ENCODE results near the gene DBR1. TPM values are rescaled to one million over a fixed set of nuclear protein-coding genes. Genes with fewer than 3 reads are reported as not detected.
A peak's percentile ranks its signal among the peaks of the same experiment; 100 is the strongest.

The DBR1 gene
- total RNA-seq, 5 donors from 2014 or later (not counting 1 experiment from before 2014, with no cell fraction given) = 13.1 to 32.2 (median 27.2) TPM

- peaks cover 0 to 5% of the 10 kb centered on the region in 2 experiments for H3K4me1 ChIP-seq (ENCODE audit: control insufficient read depth in 1 of 2, extremely low read depth in 1 of 2, insufficient read depth in 2 of 2, low read length in 2 of 2)
- H3K27me3 ChIP-seq (replicated peaks in 1 of 2; ENCODE audit: control insufficient read depth in 2 of 2, extremely low read depth in 1 of 2, insufficient read depth in 2 of 2, low read length in 1 of 2) = no peaks in the 10 kb centered on the region
- peaks cover 71 to 81% (median 78%) of the 10 kb centered on the region in 3 donors for H3K4me1 Mint-ChIP-seq
- peaks cover 0 to 5% of the 10 kb centered on the region in 2 donors for H3K36me3 ChIP-seq (ENCODE audit: control insufficient read depth in 2 of 2, extremely low read depth in 1 of 2, insufficient read depth in 1 of 2, low read length in 1 of 2)
- no peak overlapping the region for H3K27ac ChIP-seq (ENCODE audit: low read length)
- H3K4me3 ChIP-seq (ENCODE audit: control insufficient read depth in 1 of 2, extremely low read depth in 1 of 2, low read length in 1 of 2) = no peak overlapping the region
- H3K27ac Mint-ChIP-seq = no peak overlapping the region
- H3K36me3 Mint-ChIP-seq = peaks cover 25% of the 10 kb centered on the region
- POLR2A ChIA-PET = no interaction called here
- DNase-seq = no peak
- no peaks in the 10 kb centered on the region for H3K9me3 ChIP-seq
- no peak overlapping the region for H3K4me3 Mint-ChIP-seq
- no peaks in the 10 kb centered on the region for H3K27me3 Mint-ChIP-seq
- ATAC-seq (replicated peaks in 1 of 4) = no peak
- WGBS (ENCODE audit: insufficient coverage) = no CpG with 5 or more reads among the region's 1 CpG
- CTCF ChIA-PET = no interaction called here
- H3K9me3 Mint-ChIP-seq = no peaks in the 10 kb centered on the region
Measured at GRCh38 chr3:138200424-138200823, 25.7 kb upstream of the DBR1 start.

GRCh38 chr3:138199851-138200250 is 25.1 kb upstream of the DBR1 start:
- H3K9me3 Mint-ChIP-seq = no peaks in the 10 kb centered on the region
- no peak for ATAC-seq (replicated peaks in 1 of 4)
- H3K27me3 Mint-ChIP-seq = no peaks in the 10 kb centered on the region
- CTCF ChIA-PET = no interaction called here
- no peak overlapping the region for H3K4me3 Mint-ChIP-seq
- no peak overlapping the region for H3K4me3 ChIP-seq (ENCODE audit: control insufficient read depth in 1 of 2, extremely low read depth in 1 of 2, low read length in 1 of 2)
- H3K9me3 ChIP-seq = no peaks in the 10 kb centered on the region
- H3K4me1 Mint-ChIP-seq = peaks cover 69 to 78% (median 74%) of the 10 kb centered on the region in 3 donors
- no peak overlapping the region for H3K27ac Mint-ChIP-seq
- DNase-seq = no peak
- H3K27ac ChIP-seq (ENCODE audit: low read length) = no peak overlapping the region
- peaks cover 23% of the 10 kb centered on the region for H3K36me3 Mint-ChIP-seq
- H3K4me1 ChIP-seq (ENCODE audit: control insufficient read depth in 1 of 2, extremely low read depth in 1 of 2, insufficient read depth in 2 of 2, low read length in 2 of 2) = peaks cover 0 to 5% of the 10 kb centered on the region in 2 experiments
- no CpG with 5 or more reads among the region's 2 CpGs for WGBS (ENCODE audit: insufficient coverage)
- H3K27me3 ChIP-seq (replicated peaks in 1 of 2; ENCODE audit: control insufficient read depth in 2 of 2, extremely low read depth in 1 of 2, insufficient read depth in 2 of 2, low read length in 1 of 2) = no peaks in the 10 kb centered on the region
- H3K36me3 ChIP-seq (ENCODE audit: control insufficient read depth in 2 of 2, extremely low read depth in 1 of 2, insufficient read depth in 1 of 2, low read length in 1 of 2) = peaks cover 0 to 5% of the 10 kb centered on the region in 2 donors
- POLR2A ChIA-PET = no interaction called here

GRCh38 chr3:138197524-138197923 is 22.8 kb upstream of the DBR1 start:
- Histone ChIP-seq H3K27me3 (replicated peaks in 1 of 2; ENCODE audit: control insufficient read depth in 2 of 2, extremely low read depth in 1 of 2, insufficient read depth in 2 of 2, low read length in 1 of 2) (no peaks in the 10 kb centered on the region), H3K36me3 (ENCODE audit: control insufficient read depth in 2 of 2, extremely low read depth in 1 of 2, insufficient read depth in 1 of 2, low read length in 1 of 2) (peaks cover 0 to 5% of the 10 kb centered on the region in 2 donors), H3K4me3 (ENCODE audit: control insufficient read depth in 1 of 2, extremely low read depth in 1 of 2, low read length in 1 of 2) (no peak overlapping the region), H3K4me1 (ENCODE audit: control insufficient read depth in 1 of 2, extremely low read depth in 1 of 2, insufficient read depth in 2 of 2, low read length in 2 of 2) (no peaks in the 10 kb centered on the region), H3K9me3 (no peaks in the 10 kb centered on the region), H3K27ac (ENCODE audit: low read length) (no peak overlapping the region)
- Mint-ChIP-seq H3K36me3 (peaks cover 15% of the 10 kb centered on the region), H3K4me3 (no peak overlapping the region), H3K27ac (no peak overlapping the region), H3K27me3 (no peaks in the 10 kb centered on the region), H3K4me1 (peaks cover 54 to 61% (median 55%) of the 10 kb centered on the region in 3 donors), H3K9me3 (no peaks in the 10 kb centered on the region)
- ChIA-PET CTCF (no interaction called here), POLR2A (interaction anchor here in 1 of 2 donors (1.6 kb wide), 1 partner anchor 11 kb away, joined by 4 read pairs; no protein-coding TSS in a partner anchor)
- no peak for ATAC-seq (replicated peaks in 1 of 4)
- WGBS (ENCODE audit: insufficient coverage) = no CpG with 5 or more reads among the region's 1 CpG
- DNase-seq = no peak

- Mint-ChIP-seq H3K4me3 (no peak overlapping the region), H3K36me3 (peaks cover 15% of the 10 kb centered on the region), H3K9me3 (no peaks in the 10 kb centered on the region), H3K4me1 (peaks cover 51 to 59% (median 55%) of the 10 kb centered on the region in 3 donors), H3K27ac (no peak overlapping the region), H3K27me3 (no peaks in the 10 kb centered on the region)
- no peak for ATAC-seq (replicated peaks in 1 of 4)
- ChIA-PET POLR2A (interaction anchor here in 1 of 2 donors (1.6 kb wide), 1 partner anchor 11 kb away, joined by 4 read pairs; no protein-coding TSS in a partner anchor), CTCF (interaction anchor here in 1 of 2 donors (0.6 kb wide), 1 partner anchor 17 kb away, joined by 3 read pairs; no protein-coding TSS in a partner anchor)
- no peaks in the 10 kb centered on the region for H3K27me3 ChIP-seq (replicated peaks in 1 of 2; ENCODE audit: control insufficient read depth in 2 of 2, extremely low read depth in 1 of 2, insufficient read depth in 2 of 2, low read length in 1 of 2)
- no peak overlapping the region for H3K4me3 ChIP-seq (ENCODE audit: control insufficient read depth in 1 of 2, extremely low read depth in 1 of 2, low read length in 1 of 2)
- 98% methylated on average over 4 of the region's 5 CpGs for WGBS (ENCODE audit: insufficient coverage)
- H3K36me3 ChIP-seq (ENCODE audit: control insufficient read depth in 2 of 2, extremely low read depth in 1 of 2, insufficient read depth in 1 of 2, low read length in 1 of 2) = peaks cover 0 to 5% of the 10 kb centered on the region in 2 donors
- H3K9me3 ChIP-seq = no peaks in the 10 kb centered on the region
- H3K4me1 ChIP-seq (ENCODE audit: control insufficient read depth in 1 of 2, extremely low read depth in 1 of 2, insufficient read depth in 2 of 2, low read length in 2 of 2) = no peaks in the 10 kb centered on the region
- no peak overlapping the region for H3K27ac ChIP-seq (ENCODE audit: low read length)
- DNase-seq = peak in 1 of 35 experiments; percentile 7
Measured at GRCh38 chr3:138197058-138197457, 22.3 kb upstream of the DBR1 start.

GRCh38 chr3:138196023-138196422 is 21.3 kb upstream of the DBR1 start:
- H3K4me1 Mint-ChIP-seq = peaks cover 52 to 57% (median 55%) of the 10 kb centered on the region in 3 donors

GRCh38 chr3:138195481-138195880 is 20.8 kb upstream of the DBR1 start:
- no CpG with 5 or more reads among the region's 2 CpGs for WGBS (ENCODE audit: insufficient coverage)
- Histone ChIP-seq H3K4me3 (ENCODE audit: control insufficient read depth in 1 of 2, extremely low read depth in 1 of 2, low read length in 1 of 2) (no peak overlapping the region), H3K27me3 (replicated peaks in 1 of 2; ENCODE audit: control insufficient read depth in 2 of 2, extremely low read depth in 1 of 2, insufficient read depth in 2 of 2, low read length in 1 of 2) (no peaks in the 10 kb centered on the region), H3K27ac (ENCODE audit: low read length) (no peak overlapping the region), H3K4me1 (ENCODE audit: control insufficient read depth in 1 of 2, extremely low read depth in 1 of 2, insufficient read depth in 2 of 2, low read length in 2 of 2) (no peaks in the 10 kb centered on the region), H3K9me3 (no peaks in the 10 kb centered on the region), H3K36me3 (ENCODE audit: control insufficient read depth in 2 of 2, extremely low read depth in 1 of 2, insufficient read depth in 1 of 2, low read length in 1 of 2) (peaks cover 0 to 7% of the 10 kb centered on the region in 2 donors)
- POLR2A ChIA-PET = no interaction called here
- Mint-ChIP-seq H3K27ac (no peak overlapping the region), H3K9me3 (no peaks in the 10 kb centered on the region), H3K4me1 (peaks cover 52 to 59% (median 57%) of the 10 kb centered on the region in 3 donors), H3K36me3 (peaks cover 18% of the 10 kb centered on the region), H3K4me3 (no peak overlapping the region), H3K27me3 (no peaks in the 10 kb centered on the region)
- CTCF ChIA-PET = no interaction called here
- ATAC-seq (replicated peaks in 1 of 4) (no peak), DNase-seq (no peak)

More at GRCh38 chr3:138196023-138196422, 21.3 kb upstream of the DBR1 start:
- Mint-ChIP-seq H3K4me3 (no peak overlapping the region), H3K27ac (no peak overlapping the region), H3K36me3 (peaks cover 15% of the 10 kb centered on the region), H3K27me3 (no peaks in the 10 kb centered on the region), H3K9me3 (no peaks in the 10 kb centered on the region)
- Histone ChIP-seq H3K27me3 (replicated peaks in 1 of 2; ENCODE audit: control insufficient read depth in 2 of 2, extremely low read depth in 1 of 2, insufficient read depth in 2 of 2, low read length in 1 of 2) (no peaks in the 10 kb centered on the region), H3K4me1 (ENCODE audit: control insufficient read depth in 1 of 2, extremely low read depth in 1 of 2, insufficient read depth in 2 of 2, low read length in 2 of 2) (no peaks in the 10 kb centered on the region), H3K9me3 (no peaks in the 10 kb centered on the region), H3K27ac (ENCODE audit: low read length) (no peak overlapping the region), H3K36me3 (ENCODE audit: control insufficient read depth in 2 of 2, extremely low read depth in 1 of 2, insufficient read depth in 1 of 2, low read length in 1 of 2) (peaks cover 0 to 5% of the 10 kb centered on the region in 2 donors), H3K4me3 (ENCODE audit: control insufficient read depth in 1 of 2, extremely low read depth in 1 of 2, low read length in 1 of 2) (no peak overlapping the region)
- WGBS (ENCODE audit: insufficient coverage) = 83% methylated on average over 1 of the region's 2 CpGs
- CTCF ChIA-PET = no interaction called here
- ATAC-seq (replicated peaks in 1 of 4) (no peak), DNase-seq (no peak)
- POLR2A ChIA-PET = no interaction called here

All from T-cell (primary cell).